Activated naive CD4-positive, alpha-beta T cell treated with anti-CD3 and anti-CD28 coated beads, Interleukin-2, amount 50 U/mL, for 16 hours (primary cell): Measurements from ENCODE around the gene GTPBP6.
"Not testable (repeated sequence)": the region's sequence is repeated elsewhere in the genome, so short reads cannot be mapped to it uniquely, and the experiment has no call there.

Source experiments
- DNase-seq: peaks from one replicate; pipeline ENCODE4 v3.0.0-alpha.2; 2020

The GTPBP6 gene

DNA sequence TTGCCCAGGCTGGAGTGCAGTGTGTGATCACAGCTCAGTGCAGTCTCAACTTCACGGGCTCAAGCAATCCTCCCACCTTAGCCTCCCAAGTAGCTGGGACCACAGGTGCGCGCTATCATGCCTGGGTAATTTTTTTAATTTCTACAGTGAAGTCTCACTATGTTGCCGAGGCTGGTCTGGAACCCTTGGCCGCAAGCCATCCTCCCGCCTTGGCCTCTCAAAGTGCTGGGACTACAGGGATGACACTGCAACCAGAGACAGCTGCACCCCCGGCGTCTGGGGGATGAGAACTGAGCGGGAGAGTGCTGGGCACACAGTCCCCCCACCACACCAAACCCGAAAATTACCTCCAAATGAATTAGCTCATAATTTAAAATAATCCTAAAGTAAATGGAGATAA lies 33.1 kb upstream of the GTPBP6 start:
- no peak for DNase-seq

DNA sequence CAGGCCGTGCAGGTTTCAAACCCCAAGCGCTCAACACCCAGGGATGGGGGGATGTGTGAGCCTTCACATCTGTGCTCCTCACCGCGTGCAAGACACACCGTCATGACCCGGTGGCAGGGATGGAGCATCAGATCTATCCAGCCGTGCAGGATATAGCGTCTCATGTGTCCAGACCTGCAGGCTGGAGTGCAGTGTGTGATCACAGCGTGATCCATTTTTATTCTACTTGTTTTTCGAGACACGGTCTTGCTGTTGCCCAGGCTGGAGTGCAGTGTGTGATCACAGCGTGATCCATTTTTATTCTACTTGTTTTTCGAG lies 32.7 kb upstream of the GTPBP6 start:
- not testable (repeated sequence) for DNase-seq

DNA sequence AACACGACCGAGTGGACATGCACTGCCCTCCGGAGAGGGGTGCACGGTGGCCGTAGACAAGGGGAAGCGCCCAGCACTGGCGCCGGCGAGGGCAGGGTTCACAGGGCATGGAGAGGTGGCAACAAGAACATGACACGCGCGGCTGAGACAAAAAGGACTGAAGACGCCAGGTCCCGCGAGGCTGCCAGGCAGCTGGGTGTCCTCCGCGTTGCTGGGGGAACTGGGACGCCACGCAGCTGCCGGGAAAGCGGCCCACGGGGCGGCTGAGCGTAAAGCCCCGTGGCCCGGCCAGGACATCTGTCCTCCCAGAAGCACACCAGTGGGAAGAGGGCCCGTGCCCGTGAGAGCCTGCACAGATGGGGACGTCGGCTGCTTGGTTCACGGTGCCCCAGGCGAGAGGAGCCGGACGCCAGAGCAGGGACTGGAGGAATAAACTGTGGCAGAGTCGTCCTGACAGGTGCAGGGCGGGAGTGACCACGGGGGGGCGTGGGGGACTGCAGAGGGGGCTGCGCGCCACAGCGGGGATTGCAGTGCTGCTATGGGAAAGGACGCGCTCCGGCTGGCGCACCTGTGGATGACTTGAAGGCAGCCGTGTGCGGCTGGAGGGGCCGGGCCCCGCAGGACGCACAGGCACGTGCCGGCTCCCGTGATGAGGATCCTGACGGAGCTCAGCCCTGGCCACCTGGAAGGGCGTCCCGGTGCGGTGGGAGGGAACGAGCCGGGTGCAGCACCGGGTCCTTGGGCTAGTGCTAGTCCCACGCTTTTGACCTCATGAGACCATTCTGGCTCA lies 32.1 kb upstream of the GTPBP6 start:
- no peak for DNase-seq

DNA sequence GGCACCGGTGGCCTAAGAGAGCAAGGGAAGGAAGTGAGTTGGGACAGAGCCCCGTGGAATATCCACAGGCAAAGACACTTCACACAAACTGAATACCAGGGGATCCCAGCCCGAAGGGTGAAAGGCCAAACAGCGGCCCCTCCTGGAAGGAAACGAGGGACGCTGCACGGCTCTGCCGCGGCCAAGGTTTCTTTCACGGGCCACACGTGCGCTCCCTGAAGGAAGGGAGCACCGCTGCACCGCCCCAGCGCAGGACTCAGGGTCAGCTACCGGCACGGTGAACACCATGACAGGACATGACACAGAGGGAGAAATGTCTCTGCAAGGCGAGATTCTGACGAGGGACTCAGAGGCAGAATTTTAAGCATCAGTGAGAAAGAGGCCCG lies 31.5 kb upstream of the GTPBP6 start:
- DNase-seq: no peak

DNA sequence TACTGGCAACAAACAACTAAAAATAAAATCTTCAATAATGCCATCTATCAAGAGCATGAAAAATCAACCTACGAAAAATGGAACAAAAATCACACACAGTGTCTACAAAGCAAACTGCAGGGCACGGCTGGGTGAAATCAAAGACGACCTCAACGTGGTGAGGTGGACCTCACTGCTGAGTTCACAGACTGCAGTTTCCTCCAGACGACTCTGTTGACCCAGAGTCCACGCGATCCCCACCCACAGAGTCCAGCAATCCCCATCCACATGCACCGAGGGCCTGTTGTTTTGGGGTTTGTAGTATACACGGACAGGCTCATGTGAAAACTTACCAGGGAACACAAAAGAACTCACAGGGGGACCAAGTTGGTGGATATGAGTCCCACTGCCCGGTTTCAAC lies 31.1 kb upstream of the GTPBP6 start:
- DNase-seq: no peak

DNA sequence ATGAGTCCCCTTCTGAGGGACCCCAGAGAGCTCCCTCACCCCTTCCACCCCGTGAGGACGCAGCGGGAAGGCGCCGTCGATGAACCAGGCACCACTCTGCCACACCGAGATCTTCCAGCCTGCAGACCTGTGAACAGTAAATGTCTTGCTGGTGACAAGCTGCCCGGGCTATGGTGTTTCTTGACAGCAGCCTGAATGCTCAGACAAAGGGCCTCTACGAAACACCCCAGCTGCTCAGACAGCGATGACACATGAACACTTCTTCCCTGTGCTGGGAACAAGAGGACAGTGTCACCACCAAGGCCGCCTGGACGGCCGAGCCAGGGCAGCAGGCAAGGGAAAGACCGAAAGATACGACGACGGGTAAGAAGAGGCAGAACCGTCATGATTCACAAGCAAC lies 30.6 kb upstream of the GTPBP6 start:
- DNase-seq: no peak

DNA sequence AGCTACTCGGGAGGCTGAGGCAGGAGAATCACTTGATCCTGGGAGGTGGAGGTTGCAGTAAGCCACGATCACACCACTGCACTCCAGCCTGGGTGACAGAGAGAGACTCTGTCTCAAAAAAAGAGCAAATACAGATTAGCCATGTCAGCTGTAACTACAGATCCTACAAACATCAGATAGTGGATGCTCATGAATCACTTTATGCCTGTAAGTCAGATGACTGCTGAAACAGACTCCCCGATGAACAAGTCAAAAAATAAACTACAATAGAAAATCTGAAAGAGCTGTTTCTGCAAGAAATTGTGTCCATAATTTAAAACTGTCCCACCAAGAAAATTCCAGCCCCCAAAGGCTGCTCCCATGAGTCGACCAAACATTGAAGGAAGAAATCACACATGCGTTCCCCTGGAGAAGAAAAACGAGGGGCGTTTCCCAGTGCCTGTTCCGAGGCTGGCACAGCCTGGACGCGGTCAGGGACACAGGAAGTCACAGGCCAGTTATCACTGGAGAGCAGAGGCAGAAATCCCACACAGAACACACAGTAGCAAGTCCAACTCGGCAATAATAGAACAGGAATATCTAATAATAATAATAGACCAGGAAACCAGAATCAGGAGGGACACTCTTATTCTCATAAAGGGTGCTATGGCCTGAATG lies 30.0 kb upstream of the GTPBP6 start:
- no peak for DNase-seq

DNA sequence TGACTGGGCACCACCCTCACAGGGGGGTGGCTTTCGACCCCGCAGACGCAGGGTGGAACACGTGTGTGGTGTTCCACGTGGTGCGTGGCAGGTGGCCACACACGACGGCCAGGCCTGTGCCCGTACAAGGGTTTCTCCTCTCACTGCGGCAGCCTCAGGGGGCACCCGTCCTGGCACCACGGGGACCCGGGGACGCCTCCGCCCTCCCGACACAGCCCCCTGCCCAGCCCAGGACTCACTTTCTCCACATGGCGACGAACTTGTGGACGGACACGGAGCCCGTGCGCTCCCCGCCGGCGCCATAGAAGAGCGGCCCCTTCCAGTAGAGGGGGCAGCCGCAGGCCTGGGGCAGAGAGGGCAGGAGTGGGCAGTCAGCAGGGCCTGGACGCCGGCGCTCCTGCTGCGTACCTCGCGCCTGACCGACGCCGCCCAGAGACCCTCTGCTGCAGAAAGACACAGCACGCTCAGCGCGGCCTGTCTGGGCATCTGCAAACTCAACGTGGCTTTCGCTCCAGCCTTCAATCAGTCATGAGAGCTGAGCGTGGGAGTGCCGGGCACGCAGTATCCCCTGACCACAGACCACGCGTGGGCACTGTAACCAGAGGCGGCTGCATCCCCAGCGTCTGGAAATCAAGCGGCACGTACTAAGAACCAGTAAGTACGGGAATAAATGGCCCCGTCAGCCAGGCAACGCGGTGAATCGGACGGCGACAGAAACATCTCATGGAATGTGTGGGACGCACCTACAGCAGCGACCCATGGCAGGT lies 28.9 kb upstream of the GTPBP6 start:
- no peak for DNase-seq

DNA sequence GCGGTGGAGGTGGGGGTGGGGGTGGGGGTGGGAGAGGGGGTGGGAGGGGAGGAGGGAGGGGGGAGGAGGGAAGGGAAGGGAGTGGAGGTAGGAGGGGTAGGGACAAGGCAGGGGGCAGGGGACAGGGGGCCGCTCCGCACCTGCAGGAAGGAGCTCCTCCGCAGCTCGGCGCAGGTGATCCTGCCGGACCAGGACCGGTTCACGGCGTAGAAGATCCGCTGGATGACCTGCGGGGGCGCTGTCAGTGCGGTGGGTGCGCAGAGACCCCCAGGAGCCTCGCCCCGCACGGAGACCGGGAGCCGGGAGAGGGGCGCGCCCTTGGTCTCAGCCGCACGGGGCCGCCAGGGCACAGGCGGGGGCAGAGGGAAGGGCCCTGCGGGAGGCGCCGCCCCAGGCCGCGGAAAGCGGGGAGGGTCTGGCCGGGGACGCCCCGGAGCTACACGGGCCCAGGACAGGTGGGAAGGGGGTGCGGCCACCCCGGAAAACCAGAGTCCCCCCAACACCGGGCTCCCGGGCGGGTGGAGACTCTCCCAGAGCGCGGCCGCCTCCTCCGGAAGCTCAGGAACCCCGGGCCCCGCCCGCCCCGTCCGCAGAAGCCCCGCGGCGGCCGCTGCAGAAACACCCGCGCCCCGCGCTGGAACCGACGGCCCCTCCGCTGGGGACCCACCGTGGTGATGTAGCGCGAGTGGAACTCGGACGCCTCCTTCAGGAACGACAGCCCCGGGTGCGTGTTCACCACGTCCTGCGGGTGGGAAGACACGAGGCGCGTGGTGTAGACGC lies 27.6 kb upstream of the GTPBP6 start:
- DNase-seq: no peak

DNA sequence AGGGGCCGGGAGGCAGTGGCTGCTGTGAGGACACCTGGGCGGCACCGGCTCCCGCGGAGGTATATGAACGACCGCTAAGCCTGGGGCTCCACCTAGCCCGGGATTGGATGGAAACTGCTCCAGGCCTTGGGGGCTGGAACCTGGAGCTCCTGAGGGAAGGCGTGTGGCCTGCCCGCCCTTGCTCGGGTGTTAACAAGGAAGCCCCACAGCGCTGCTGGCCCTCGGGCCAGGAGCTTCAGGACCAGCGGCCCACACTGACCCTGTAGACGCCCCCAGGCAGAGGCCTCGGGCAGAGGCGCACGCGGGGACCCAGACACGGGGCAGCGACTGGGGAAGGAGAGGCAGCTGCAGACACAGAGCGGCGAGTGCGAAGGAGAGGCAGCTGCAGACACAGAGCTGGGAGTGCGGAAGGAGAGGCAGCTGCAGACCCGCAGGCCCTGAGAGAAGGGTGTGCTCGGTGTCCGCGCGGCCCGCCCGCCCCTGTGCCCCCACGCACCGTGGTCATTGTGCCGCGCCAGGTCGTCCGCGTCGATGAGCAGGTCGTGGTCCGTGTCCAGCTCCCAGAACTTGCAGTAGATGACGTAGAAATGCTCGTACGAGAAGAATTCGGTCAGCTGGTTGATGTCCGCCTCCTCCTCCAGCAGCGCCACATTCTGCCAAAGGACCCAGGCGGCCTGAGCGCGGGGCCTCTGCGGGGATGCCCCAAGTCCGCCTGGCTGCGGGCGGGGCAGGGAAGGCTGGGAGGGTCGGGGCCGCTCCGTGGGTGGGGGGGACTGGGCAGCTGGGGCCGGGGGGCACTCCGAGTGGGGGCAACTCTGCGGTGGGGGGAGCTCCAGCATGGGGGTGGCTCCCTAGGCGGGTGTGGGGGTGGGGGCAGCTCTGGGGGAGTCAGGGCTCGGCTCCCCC lies 26.7 kb upstream of the GTPBP6 start:
- DNase-seq: no peak

DNA sequence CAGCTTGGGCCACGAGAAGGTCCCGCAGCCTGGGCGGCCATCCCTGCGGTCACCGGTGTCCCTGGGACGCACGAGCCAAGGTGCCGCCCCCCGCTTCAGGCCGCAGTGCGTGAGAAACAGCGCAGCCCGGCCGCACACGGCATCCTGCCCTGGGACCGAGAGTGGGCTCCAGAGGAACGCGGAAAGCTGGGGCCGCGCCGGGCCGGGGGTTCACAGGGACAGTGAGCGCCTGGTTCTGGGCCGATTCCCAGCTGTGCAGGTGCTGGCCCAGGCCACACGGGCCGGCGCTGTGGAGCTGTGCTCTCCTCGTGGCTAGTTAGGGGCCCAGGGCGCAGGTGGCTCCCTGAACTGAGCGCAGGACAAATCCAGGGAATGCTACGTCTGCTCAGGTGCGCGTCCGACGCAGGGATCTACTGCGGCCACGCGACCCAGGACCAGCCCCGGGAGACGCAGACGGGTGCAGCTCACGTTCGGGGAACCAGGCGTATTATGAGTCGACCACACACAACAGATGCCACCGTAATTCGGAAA lies 25.8 kb upstream of the GTPBP6 start:
- DNase-seq: no peak

DNA sequence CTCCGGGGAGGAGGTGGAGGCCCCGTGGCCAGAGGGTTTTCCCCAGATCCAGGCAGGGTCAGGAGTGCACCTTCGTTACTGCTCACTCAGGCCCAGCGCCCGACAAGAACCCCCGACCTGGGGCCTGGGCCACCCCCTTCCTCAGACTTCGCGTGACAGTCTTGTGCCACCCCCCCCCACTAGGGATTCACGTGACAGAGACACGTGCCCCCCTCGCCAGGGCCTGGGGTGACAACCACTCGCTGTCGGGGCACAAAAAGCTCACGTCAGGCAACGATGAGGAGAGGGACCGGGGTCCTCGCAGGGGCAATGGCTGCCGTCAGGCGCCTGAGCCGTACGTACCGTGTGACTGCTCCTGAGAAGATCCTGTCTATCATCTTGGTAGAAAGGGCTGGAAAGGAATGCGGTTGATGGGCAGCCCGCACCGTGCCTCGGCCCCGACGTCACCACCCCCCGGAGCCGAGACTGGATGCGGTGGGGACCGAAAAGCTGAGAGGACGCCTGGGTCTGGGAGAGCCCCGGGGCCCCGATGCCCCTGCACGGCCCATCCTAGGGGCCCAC lies 23.0 kb upstream of the GTPBP6 start:
- DNase-seq: no peak

DNA sequence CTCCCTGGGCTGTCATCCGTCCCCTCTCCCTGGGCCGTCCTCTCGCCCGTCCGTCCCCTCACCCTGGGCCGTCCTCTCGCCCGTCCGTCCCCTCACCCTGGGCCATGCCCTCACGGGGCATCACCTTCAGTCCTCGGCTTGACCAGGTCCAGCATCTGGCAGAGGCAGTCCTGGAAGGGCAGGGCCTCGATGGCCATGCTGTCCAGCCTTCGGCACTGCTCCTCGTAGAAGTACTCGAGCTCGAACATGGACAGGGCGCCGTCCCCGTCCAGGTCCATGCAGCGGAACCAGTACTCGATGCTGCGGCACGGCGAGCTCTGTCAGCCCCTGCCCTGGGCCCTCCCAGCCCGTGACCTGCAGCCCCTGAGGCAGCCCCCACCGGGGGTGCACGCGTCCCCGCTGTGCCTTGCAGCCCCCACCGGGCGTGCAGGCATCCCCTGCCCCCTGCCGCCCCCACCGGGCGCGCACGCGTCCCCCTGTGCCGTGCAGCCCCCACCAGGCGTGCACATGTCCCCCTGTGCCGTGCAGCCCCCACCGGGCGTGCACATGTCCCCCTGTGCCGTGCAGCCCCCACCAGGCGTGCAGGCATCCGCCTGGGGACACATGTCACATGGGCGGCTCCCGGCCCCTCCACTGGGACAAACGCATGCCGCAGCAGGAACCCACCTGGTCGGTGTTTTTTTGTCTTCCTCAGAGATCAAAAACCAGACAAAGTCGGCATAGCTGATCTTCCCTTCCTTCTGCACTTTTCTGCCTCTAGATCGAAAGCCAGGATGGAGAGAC lies 22.2 kb upstream of the GTPBP6 start:
- DNase-seq: no peak

DNA sequence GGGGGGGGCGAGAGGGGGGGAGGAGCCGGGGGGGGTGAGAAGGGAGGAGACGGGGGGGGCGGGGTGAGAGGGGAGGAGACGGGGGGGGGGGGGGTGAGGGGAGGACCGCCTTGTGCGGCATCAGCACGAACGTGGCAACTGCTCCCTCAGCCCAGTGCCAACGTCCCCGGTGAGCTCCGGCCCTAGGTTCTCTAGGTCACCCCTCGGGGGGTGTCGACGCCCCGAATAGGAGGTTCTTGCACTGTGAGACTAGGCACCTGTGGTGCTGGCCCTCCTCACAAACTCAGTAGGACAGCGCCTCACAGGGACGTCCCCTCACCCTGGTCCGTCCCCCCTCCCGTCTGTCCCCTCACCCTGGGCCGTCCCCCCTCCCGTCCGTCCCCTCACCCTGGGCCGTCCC lies 21.5 kb upstream of the GTPBP6 start:
- DNase-seq: no peak

DNA sequence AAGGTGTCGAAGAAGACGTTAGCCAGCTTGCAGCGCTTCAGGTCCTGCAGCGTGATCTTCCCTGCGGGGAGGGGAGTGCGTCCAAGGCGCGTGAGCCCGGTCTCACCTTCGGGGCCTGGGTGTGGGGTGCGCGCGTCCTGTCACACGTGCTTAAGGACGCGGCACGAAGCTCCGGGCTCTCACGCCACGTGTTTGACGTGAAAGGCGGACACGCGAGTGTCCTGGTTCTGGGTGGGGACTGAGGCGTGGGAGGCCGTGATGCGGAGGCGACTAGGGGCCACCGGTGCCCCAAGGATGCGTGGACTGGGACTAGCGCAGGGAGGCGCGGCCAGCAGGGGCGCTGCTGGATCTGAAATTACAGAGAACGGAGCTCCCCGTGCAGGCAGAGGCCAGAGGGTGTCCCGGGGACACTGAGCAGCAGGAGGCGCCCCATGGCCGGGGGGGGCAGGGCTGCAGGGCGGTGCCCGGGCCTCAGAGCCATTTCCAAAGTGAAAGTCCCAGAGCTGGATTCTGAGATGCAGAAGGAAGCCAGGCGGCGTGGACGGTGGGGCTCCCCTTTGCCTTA lies 20.3 kb upstream of the GTPBP6 start:
- DNase-seq: no peak

DNA sequence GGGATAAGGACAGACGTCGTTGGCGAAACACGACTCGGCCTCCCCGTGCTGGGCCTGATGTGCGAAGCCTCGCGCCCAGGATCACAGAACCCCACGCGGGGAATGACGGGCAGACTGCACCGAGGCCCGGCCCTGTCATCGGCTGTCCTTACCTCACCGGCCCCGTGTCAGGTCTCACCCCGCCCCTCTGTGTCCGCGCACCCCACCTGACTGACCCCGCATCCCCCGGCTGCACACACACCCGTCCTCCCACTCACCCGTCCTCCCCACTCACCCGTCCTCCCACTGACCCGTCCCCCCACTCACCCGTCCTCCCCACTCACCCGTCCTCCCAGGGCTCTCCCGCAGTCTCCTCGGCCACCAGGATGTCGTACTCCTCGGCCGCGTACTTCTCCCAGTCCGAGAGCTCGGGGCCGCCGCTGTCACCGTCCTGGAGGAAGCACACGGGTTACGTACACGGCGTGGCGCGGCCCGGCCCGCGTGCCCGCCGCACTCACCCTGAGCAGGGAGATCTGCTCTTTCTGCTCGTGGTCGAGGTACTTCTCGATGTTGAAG lies 19.8 kb upstream of the GTPBP6 start:
- no peak for DNase-seq

DNA sequence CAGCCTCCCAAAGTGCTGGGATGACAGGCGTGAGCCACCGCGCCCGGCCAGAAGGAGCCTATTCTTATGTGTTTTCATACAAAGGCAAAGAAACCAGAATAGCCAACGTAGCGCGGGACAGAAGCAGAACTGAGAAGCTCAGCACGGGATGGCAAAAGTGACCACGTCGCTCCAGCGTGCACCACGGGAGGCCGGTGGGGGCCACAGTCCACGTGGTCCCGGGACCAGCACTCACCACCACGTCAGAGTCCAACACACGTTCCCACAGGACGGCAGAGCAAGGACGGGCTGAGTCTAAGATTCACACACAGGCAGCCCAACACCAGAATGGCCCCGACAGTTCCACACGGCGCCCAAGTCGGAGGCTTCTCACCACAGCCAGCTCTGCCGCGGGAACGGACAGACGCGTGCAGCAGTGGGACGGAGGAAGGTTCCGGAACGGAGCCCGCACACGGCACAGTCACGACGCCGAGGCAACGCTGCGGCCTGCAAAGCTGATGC lies 18.8 kb upstream of the GTPBP6 start:
- no peak for DNase-seq

DNA sequence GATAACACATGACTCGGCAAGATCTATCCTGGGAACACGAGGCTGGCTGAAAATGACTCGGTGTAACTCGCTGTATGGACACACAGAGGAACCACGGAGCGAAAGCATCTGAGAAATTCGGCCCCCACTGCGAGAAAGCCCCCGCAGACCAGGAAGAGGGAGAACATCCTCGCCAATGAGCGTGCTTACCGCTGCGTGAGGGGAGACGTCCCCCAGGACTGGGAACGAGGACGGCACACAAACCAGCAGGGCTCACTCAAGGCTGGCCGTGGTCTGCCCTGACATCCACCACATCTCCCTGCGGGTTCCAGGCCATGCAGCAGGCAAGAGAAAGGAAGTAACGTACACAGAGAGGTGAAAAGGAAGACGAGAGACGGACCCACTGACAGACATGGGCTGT lies 17.6 kb upstream of the GTPBP6 start:
- no peak for DNase-seq

DNA sequence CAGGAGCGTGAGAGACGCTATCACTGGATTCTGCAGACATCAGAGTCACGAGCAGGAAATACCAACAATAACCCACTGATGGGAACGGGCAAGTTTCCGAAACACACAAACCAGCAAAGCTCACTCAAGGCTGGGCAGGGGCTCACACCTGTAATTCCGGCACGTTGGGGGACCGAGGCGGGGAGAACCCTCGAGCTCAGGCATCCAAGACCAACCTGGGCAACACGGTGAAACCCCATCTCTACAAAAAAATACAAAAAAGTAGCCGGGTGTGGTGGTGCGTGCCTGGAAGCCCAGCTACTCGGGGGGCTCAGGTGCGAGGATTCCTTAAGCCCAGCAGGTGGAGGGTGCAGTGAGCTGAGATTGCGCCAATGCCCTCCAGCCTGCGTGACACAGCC lies 17.2 kb upstream of the GTPBP6 start:
- DNase-seq: no peak
